GM19035 (cell line): ENCODE results near the gene ZNF292.
"Not testable (repeated sequence)": the region's sequence is repeated elsewhere in the genome, so short reads cannot be mapped to it uniquely, and the experiment has no call there.

Source experiments
- ATAC-seq: cut with Tn5 transposase; IDR thresholded peaks from one replicate; pipeline ENCODE4 v1.9.1; 2021; ENCODE audit not compliant: unreplicated experiment

The ZNF292 gene

DNA sequence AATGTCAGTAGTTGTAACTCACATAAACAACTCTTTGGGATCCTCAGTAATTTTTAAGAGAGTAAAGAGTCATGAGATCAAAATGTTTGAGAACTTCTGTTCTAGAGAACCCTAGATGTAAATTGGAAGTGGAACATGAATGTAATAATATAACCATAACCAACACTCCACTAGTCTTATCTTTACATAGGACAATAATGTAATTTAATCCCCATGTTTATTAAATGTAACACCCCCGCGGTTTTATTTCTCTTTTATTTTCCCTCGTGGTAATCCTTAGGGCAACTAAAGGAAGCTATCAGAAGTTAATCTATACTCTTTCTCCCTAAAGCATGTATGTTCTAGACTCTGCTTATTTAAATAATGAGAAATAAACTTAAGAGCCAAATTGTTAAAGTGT is 54.4 kb downstream of the ZNF292 start:
- no peak for ATAC-seq

DNA sequence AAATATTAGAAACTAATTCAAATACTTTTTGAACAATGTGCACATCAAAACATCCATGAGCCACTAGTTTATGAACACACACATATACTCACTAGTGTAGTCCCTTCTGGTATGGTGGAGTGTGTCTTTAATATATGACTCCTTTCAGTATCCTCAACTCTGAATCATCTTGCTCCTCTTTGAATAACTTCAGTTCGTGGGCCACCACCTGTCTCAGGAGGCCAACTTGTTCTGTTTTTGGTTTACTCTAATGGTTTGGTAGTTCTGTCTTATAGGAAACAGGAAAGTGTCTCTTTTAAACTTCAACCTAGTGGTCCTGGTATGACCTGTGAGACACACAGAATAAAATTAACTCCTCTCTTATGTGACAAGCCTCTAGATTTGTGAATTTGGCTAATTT is 55.6 kb downstream of the ZNF292 start:
- peak; percentile 97 for ATAC-seq

DNA sequence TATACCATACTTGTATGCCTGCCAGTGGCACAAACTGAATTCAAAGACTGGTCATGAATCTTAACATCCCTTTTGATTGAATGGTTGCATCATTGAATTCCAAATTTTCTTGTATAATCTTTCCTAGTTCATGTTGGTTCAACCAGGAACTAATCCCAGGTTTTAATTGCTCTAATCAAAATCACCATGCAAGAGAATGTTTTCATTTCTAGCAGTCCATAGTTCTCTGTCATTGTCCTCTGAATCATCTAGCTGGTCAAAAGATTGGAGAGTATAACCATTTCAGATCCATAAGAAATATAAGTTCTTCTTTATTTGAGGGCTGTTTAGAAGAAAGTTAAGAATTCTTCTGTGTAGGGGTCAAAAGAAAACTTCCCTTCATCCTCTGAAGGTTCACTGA is 57.2 kb downstream of the ZNF292 start:
- no peak for ATAC-seq

DNA sequence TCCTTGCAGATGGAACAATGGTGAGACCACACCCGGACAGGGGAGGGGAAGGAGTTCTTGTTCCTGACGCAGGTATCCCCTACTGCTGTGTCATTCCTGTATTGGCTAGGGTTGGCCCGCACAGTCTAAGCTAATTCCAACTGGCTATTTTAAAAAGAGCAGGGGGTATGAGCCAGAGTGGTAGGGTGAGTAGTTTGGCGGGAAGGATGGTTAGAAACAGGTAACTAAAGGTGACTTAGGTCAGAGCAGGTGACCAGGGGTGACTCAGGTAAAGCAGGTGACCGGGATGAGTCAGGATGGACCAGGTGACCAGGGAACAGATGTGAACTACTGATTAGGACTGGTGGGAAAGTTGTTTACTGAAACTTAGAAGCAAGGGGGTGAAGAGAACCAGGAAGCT is 58.0 kb downstream of the ZNF292 start:
- no peak for ATAC-seq

DNA sequence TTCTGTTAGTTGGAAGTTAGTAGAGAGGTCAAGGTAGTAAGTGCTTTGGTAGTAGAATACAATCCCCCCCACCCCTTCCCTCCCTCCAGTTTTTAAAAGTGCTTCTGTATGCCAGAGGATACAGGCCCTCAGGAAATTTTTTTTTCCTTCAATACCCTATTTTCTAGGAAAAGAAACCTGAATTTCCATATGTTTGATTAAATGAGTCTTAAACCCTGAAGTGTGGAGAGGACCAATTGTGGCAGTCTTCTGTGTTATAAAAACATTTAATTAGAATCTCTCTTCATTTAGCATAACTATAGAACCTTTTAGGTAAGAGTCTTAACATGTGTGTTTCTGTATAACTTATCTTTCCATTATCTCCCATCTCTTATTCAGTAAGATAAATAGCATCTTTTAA is 59.5 kb downstream of the ZNF292 start:
- no peak for ATAC-seq

DNA sequence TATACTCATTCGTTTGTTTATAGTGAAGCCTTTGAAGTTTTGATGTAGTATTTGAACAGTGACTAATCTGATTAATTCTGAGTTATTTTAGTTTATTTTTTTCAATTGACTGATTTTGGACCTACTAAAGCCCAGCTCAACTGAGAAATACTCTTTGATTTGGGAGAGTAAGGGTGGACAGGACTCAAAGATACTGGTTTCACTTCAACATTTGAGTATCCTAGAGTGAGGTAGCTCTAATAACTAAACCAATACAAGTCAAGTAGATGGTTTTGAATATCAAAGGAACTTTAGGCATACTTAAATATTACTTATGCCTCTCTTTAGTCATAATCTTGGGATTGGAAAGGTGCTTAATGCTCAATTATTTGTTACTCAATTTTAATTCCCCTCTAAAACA is 65.6 kb downstream of the ZNF292 start:
- no peak for ATAC-seq

DNA sequence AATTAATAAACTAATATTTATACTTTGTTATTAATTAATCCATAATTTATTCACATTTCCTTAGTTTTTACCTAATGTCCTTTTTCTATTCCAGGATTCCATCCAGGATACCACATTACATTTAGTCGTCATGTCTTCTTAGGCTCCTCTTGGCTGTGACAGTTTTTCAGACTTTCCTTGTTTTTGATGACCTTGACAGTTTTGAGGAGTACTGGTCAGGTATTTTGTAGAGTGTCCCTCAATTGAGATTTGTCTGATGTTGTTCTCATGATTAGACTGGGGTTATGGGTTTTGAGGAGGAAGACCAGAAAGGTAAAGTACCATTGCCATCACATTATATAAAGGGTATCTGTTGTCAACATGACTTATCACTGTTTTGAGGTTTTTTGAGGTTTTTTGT is 67.3 kb downstream of the ZNF292 start:
- no peak for ATAC-seq

DNA sequence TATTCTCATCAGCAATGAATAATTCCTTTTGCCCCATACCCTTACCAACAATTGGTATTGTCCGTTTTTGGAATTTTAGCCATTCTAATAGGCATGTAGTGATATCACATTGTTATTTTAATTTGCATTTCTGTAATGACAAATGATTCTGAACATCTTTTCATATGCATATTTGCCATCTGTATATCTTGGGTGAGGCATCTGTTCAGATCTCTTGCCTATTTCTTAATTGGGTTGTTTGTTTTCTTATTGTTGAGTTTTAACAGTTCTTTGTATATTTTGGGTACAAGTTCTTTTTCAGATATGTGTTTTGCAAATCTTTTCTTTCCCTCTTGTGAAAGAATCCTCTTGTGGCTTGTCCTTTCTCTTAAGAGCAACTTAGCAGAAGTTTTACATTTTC is 69.6 kb downstream of the ZNF292 start:
- ATAC-seq = no peak

DNA sequence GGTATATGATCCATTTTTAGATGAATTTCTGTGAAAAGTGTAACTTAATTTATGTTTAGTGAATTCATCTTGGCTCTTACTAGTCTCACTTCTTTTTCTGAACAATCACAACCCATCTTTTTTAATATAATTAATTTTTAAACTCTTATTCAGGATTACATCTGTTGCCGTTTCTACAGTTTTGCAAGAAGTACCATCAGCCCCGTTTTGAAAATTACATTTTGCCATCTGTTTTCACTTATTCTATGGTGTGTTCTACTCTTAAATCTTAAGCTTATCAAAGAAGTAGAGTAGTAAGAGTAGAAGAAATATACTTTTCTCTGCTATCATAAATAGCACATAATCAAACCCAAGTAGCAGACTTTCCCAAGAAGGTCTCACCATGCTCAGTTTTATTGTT is 70.1 kb downstream of the ZNF292 start:
- no peak for ATAC-seq

DNA sequence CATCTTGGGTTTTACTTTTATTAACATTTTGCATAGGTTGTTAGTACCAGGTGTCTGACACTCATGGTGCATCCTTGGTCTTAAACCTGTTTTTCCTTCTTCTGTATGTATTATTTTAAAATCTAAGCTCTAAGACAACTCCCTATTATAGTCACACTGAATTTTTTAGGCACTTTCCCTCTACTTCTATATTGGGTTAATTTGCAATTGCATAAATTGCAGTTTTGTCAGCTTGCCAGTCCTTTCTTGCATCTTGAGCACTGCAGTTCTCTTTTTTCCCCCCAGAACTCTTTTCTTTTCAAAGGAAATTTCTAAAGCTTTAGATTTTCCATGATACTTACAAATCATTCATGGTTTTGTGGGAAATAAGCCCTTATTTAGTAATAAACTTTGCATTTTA is 70.6 kb downstream of the ZNF292 start:
- ATAC-seq = no peak

DNA sequence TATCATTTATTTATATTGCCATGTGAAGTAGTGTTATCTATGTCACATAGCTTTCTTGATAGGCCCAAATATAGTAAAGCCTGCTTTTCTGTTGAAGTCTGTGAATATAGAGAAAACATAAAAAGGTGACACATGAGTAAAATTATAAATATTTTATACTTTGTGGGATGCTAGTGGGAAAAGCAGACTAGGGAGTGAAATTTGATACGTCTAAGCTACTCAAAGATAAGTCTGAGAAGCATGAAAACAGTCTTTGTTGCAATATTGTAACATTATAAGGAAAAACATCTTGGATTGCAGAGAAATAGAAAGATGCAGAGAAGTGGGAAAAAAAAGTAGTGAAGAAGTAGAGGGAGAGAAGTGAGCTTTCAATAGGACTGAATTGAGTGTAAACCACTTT is 75.4 kb downstream of the ZNF292 start:
- no peak for ATAC-seq

DNA sequence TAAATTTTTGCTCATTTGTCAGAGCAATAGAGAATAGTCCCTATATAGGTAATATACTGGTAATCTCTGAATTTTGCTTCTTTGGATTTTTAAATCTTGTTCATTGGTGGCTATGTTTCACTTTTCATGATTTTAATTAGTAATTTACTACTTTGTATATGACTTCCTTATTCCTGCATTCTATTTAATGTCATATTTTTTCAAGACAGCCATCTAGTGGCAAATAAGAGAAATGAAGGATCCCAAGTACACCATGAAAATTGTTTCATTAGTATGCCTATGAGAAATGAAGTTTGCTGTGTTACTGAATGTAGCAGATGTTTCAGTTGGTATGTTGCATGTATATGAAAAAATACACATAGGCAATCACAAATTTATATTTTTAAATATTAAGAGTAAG is 82.4 kb downstream of the ZNF292 start:
- ATAC-seq = no peak

DNA sequence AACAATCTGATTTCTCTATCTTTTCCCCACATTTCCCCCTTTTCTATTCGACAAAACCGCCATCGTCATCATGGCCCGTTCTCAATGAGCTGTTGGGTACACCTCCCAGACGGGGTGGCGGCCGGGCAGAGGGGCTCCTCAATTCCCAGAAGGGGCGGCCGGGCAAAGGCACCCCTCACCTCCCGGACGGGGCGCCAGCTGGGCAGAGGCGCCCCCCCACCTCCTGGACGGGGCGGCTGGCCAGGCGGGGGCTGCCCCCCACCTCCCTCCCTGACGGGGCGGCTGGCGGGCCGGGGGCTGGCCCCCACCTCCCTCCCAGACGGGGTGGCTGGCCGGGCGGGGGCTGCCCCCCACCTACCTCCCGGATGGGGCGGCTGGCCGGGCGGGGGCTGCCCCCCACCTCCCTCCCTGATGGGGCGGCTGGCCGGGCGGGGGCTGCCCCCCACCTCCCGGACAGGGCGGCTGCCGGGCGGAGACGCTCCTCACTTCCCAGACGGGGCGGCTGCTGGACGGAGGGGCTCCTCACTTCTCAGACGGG is 83.8 kb downstream of the ZNF292 start:
- not testable (repeated sequence) for ATAC-seq

DNA sequence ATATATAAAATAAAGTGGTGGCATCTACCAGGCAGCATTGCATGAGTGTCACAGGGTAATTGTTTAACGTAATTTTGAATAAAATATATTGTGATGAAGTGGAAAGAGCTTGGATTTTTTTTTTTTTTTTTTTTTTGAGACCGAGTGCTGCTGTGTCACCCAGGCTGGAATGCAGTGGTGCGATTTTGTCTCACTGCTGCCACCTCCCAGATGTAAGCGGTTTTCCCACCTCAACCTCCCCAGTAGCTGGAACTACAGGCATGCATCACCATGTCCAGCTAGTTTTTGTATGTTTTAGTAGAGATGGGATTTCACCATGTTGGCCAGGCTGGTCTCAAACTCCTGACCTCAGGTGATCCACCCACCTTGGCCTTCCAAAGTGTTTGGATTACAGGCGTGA is 85.9 kb downstream of the ZNF292 start:
- ATAC-seq = no peak

DNA sequence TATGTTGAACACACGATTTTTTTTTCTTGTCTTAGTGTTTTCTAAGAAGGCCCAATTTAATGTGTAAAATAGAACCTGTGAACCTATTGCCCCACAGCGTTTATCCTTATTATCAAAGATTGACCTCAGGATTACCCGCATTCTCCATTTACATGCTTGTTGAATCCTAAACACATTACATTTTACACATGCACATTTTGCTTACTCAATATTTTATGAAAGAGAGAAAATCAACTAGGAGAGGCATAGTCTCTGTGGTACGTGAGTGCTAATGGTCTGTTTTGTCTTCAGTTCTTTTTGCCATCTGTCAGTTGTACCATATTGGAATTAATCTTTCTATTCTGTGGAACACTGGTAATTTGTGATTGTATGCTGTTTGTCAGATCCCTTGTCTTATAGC is 86.9 kb downstream of the ZNF292 start:
- no peak for ATAC-seq

DNA sequence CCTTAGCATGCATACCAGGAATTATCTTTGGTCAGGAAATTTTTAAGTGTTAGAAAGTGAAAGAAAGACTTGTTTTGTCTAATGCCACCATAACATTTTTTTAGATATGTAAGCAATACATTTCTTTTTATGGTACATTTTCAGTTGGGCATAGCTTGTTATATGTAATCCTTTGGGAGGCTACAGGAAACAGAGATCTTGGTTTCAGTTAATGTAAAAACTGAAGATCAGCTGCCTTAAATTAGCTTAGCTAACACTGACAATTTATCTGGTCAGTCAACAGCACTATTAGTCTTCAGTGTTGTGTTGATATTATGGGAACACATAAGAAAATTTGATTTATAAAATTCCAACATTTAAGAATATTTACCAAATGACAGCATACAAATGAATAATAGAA is 88.4 kb downstream of the ZNF292 start:
- ATAC-seq = no peak

DNA sequence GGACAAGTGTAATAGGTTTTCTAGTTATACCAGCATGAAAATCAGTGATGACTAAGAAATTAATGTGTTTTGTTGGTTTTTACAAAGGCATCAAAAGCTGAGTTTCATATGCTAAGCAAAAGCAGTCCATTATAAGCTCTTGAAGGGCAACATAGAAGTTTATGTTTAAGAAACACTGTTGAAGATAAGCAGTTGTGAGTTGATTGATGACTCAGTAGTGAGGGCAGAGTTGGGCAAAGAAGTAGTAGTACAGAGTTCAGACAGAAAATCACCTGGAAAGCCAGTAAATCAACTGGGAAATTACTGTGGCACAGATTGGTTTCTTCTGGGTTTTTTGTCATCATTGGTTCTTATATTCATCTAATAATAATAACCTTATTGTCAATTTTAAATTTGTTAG is 89.0 kb downstream of the ZNF292 start:
- no peak for ATAC-seq

DNA sequence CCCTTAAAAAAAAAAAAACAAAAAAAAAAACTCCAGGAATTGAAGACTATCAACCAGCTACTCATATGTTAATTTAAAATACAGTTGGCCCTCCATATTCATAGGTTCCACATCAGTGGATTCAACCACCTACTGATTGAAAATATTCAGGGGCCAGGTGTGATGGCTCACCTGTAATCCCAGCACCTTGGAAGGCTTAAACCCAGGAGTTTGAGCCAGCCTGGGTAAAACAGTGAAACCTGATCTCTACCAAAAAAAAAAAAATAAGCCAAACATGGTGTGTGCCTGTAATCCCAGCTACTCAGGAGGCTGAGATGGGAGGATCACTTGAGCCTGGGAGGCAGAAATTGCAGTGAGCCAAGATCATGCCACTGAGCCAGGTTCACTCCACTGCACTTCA is 94.7 kb downstream of the ZNF292 start:
- ATAC-seq = no peak

DNA sequence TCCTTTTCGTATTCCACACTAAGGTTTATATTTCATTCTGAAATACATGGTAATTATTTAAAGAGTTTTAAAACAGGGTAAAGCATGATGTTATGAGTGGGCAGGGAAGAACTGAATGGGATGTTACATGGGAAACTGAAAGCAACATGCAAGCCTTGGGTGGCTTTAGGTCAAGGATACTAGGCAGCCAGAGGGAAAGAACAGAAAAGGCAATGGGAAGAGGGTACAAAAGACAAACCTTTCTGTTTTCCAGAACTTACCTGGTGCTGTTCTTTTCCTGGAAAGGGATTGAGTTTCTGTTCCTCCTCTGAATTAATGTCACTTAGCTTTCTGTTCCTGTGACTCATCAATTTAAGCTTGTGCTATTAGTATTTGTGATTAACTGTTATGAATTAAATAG is 95.9 kb downstream of the ZNF292 start:
- ATAC-seq = no peak

DNA sequence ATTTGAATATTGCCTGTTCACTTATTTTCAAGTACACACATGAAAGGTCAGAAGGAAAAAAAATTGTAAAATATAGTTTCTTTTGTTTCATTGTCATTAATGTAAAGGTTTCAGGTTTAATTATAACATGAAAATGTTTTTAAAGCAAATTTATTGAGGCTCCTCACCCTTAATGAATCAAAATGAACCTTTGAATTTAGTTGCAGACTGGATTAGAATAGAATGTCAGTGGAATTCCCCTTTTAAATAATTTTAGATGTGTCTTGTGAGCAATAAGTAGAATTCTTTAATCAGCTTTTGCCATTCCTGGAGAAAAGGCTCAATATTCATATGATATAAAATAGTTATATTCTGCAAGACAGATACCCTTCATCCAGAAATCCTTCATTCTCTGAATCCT is 96.4 kb downstream of the ZNF292 start:
- no peak for ATAC-seq

DNA sequence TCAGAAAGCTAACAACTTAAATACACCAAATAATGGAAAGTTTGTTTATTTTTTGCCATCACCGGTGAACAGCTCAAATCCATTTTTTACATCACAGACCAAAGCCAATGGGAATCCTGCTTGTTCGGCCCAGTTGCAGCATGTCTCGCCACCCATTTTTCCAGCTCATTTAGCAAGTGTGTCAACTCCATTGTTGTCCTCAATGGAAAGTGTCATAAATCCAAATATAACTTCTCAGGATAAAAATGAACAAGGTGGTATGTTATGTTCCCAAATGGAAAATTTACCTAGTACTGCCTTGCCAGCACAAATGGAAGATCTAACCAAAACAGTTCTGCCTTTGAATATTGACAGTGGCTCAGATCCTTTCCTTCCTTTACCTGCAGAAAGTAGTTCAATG is 101.7 kb downstream of the ZNF292 start:
- no peak for ATAC-seq

DNA sequence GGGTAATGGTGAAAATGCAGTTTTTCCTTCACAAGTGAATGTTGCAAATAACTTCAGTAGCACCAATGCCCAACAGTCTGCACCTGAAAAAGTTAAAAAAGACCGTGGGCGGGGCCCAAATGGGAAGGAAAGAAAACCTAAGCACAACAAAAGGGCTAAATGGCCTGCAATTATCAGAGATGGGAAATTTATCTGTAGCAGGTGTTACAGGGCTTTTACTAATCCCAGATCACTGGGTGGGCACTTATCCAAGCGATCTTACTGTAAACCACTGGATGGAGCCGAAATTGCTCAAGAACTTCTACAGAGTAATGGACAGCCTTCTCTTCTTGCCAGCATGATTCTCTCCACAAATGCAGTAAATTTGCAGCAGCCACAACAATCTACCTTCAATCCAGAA is 102.2 kb downstream of the ZNF292 start:
- ATAC-seq = no peak

DNA sequence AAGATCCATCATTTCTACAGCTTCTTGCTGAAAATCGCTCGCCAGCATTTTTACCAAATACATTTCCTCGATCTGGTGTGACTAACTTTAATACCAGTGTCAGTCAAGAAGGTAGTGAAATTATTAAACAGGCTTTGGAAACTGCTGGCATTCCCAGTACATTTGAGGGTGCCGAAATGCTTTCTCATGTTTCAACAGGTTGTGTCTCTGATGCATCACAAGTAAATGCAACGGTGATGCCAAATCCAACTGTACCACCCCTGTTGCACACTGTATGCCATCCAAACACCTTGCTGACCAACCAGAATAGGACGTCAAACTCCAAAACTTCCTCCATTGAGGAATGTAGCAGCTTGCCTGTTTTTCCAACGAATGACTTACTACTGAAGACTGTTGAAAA is 102.6 kb downstream of the ZNF292 start:
- ATAC-seq = no peak

DNA sequence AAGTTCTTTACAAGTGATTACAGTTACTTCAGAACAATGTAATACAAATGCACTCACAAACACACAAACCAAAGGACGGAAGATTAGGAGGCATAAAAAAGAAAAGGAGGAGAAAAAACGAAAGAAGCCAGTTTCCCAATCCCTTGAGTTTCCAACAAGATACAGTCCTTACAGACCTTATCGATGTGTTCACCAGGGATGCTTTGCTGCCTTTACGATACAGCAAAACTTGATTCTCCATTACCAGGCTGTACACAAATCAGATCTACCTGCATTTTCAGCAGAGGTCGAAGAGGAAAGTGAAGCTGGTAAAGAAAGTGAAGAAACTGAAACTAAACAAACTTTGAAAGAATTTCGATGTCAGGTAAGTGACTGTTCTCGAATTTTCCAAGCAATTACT is 104.4 kb downstream of the ZNF292 start:
- no peak for ATAC-seq
